Cardiac muscle cell (in vitro differentiated cells and primary cell): ENCODE measurements around the gene TMC6. TPM values are rescaled to one million over a fixed set of nuclear protein-coding genes. Genes with fewer than 3 reads are reported as not detected.

Experiments
- DNase-seq, 2 donors: peaks; one replicate each; pipeline versions ENCODE4 v3.0.0 to v3.0.0-alpha.2; 2010 to 2017; ENCODE audit warnings: low read depth in 1 of 2, low spot score in 1 of 2
- H3K27ac ChIP-seq: fragments of 200-600 bp; sonication (generic); 2 replicates; pipeline ENCODE4 v1.5.1; 2016
- H3K27me3 ChIP-seq: fragments of 200-600 bp; sonication (generic); 2 replicates; pipeline ENCODE4 v1.6.0; 2016; ENCODE audit warnings: control low read depth
- H3K36me3 ChIP-seq: fragments of 200-600 bp; sonication (generic); 2 replicates; pipeline ENCODE4 v1.5.1; 2016; ENCODE audit warnings: control low read depth
- H3K4me1 ChIP-seq: fragments of 200-600 bp; sonication (generic); 2 replicates; pipeline ENCODE4 v1.8.1; 2017; ENCODE audit warnings: low read depth, mild to moderate bottlenecking, mixed run types
- H3K4me3 ChIP-seq: fragments of 200-600 bp; sonication (generic); 2 replicates; pipeline ENCODE4 v1.5.1; 2016; ENCODE audit warnings: mild to moderate bottlenecking
- H3K9me3 ChIP-seq: fragments of 200-600 bp; sonication (generic); 2 replicates; pipeline ENCODE4 v1.5.1; 2017; ENCODE audit warnings: low read depth, mild to moderate bottlenecking, control low read depth
- polyA plus RNA-seq: library from polyadenylated mRNA; unstranded; fragments of >200 nt; fragmentation: Nextera tagmentation; extraction: Ambion mirVana; gene quantifications from 2 replicates; pipeline ENCODE4 v1.2.1, GENCODE V29; 2016
- total RNA-seq: library from RNA; depleted of rRNA; stranded (reverse); fragments of >200 nt; gene quantifications from 2 replicates; pipeline ENCODE4 v1.2.3, GENCODE V29; 2016
- TF ChIP-seq, protein P1 (sequence below): IDR thresholded peaks from 2 replicates; pipeline ENCODE4 v1.5.1; 2012; ENCODE audit warnings: low read depth, mild to moderate bottlenecking, low read length

The TMC6 gene
- total and polyA plus RNA-seq, 2 experiments from 2014 or later, result 85.4 to 144 TPM

DNA sequence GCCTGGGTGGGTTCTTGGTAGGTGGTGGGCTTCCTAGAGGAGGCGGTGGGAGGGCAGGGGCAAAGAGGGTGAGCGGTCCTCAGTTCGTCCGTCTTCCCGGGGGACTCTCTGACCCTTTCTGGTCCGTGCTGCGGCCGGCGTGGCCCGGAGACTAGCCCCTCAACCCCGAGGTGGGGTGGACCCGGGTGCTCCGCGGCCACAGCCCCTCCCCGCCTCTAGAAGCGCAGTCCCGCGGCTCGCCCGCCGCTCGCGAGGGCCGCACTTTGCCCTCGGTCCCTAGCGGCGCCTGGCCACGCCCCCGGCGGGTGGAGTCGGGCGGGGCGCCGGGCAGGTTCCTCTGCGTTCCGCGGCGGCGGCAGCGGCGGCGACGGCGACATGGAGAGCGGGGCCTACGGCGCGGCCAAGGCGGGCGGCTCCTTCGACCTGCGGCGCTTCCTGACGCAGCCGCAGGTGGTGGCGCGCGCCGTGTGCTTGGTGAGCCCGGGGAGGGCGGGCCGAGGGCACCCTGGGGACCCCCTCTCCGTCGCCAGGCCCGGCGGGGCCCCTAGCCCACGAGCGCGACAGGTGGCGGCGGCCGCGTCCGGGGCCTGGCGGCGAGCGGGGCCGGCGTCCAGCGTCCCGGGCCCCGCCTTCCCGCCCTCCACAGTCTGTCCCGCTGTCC is 39.8 kb upstream of the TMC6 start, which contains the start of gene SYNGR2:
TSS of gene SYNGR2 (plus strand) at position 340 of the 661 bp plus-strand sequence. CDS start at position 376, 36 bp downstream.
- peak; percentile 54 to 93 for DNase-seq
- no peaks in the 10 kb centered on the region for H3K9me3 ChIP-seq
- H3K4me1 ChIP-seq, result peaks cover 14% of the 10 kb centered on the region
- H3K27ac ChIP-seq, result peak within 1 kb of the TSS; percentile 82
- H3K36me3 ChIP-seq, result peaks cover 2% of the 10 kb centered on the region
- no peaks in the 10 kb centered on the region for H3K27me3 ChIP-seq
- H3K4me3 ChIP-seq, result peak within 1 kb of the TSS; percentile 71
- TF ChIP-seq, protein P1, sequence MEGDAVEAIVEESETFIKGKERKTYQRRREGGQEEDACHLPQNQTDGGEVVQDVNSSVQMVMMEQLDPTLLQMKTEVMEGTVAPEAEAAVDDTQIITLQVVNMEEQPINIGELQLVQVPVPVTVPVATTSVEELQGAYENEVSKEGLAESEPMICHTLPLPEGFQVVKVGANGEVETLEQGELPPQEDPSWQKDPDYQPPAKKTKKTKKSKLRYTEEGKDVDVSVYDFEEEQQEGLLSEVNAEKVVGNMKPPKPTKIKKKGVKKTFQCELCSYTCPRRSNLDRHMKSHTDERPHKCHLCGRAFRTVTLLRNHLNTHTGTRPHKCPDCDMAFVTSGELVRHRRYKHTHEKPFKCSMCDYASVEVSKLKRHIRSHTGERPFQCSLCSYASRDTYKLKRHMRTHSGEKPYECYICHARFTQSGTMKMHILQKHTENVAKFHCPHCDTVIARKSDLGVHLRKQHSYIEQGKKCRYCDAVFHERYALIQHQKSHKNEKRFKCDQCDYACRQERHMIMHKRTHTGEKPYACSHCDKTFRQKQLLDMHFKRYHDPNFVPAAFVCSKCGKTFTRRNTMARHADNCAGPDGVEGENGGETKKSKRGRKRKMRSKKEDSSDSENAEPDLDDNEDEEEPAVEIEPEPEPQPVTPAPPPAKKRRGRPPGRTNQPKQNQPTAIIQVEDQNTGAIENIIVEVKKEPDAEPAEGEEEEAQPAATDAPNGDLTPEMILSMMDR, result no peak

DNA sequence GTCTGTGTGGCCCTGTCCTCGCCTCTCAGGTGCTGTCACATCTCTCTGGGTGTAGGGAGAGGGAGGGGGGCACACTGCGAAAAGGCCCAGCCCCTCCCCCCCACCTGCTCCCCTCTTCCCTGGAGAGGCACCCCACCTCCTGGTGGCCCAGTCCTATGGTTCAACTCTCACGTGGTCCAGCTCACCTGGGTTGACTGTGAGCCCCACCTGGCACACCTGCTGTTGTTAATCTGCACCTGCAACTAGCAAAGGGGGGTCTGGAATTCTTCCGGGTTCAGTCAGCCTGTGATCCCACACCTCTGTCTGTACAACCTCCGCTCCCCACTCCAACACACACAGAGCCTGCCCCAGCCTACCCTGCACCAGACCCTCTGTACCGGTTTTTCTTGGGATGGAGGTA is 37.9 kb upstream of the TMC6 start:
- Histone ChIP-seq H3K4me3 (no peak overlapping the region), H3K27me3 (no peaks in the 10 kb centered on the region), H3K36me3 (no peaks in the 10 kb centered on the region), H3K27ac (no peak overlapping the region), H3K4me1 (no peaks in the 10 kb centered on the region), H3K9me3 (no peaks in the 10 kb centered on the region)
- DNase-seq, result no peak
- TF ChIP-seq, protein P1, result no peak

DNA sequence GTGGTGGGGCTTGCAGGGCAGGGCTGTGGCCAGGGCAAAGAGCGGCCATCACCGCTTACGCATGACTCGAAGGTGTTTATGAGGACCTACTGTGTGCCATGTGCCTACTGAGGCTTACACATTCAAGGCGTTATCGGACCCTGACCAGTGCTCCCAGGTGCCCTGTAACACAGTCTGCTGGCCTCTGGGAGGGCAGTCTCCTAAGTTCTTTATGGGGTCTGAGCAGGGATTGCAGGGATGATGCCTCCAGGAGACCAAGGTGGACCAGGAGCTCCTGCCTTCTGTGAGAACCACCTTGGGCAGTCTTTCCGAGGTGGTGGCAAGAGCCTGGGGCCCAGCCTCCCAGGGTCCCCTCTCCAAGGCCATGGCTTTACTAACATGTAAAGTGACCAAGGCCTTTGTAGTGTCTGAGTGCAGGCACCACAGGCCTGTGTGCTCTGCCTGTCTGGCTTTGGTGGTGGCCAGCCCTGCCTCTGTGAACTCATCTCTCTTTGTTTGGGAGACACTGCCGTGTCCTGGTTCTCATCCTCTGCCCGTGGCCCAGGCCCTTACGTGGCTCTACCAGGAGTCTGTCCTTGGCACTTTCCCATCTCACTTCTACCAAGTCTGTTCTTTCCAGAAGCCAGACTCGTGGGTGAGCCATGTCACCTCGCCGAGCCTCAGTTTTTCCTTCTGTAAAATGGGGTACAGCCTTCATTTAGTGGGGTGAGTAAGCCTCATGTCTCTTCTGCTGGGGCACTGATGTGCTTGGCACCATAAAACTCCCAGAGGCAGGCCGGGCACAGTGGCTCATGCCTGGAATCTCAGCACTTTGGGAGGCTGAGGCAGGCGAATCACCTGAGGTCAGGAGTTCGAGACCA is 36.4 kb upstream of the TMC6 start:
- TF ChIP-seq, protein P1, result no peak
- Histone ChIP-seq H3K9me3 (no peaks in the 10 kb centered on the region), H3K27me3 (no peaks in the 10 kb centered on the region), H3K4me1 (no peaks in the 10 kb centered on the region), H3K36me3 (no peaks in the 10 kb centered on the region), H3K27ac (no peak overlapping the region), H3K4me3 (no peak overlapping the region)
- DNase-seq, result no peak

DNA sequence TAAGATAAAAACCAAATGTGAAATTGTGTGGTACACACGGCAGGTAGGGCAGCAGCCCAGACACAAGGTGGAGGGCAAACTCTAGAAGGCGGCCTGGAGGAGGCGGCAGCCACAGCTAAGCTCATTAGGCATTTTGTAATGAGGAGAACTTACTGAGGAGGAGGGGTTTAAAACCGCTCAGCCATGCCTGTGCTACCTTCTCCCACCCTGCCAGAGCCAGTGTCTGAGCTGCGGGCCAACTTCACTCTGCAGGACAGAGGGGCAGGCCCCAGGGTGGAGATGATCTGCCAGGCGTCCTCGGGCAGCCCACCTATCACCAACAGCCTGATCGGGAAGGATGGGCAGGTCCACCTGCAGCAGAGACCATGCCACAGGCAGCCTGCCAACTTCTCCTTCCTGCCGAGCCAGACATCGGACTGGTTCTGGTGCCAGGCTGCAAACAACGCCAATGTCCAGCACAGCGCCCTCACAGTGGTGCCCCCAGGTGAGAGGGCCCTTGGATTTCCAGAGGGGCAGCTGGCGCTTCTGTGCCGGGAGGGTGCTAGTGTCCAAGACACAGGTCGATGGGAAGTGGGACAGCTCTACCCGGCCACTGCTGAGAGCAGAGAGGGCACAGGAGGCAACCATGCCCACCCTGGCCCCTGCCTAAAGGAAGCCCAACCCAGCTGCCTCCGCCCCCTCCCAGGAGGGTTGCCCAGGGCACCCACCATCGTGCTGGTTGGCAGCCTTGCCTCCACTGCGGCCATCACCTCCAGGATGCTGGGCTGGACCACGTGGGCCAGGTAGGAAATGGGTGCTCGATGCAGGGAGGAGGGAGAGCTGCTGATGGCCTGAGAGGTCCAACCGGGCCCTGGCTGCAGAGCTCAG is 35.6 kb upstream of the TMC6 start:
- TF ChIP-seq, protein P1, result no peak
- no peak for DNase-seq
- H3K4me1 ChIP-seq, result no peaks in the 10 kb centered on the region
- H3K36me3 ChIP-seq, result no peaks in the 10 kb centered on the region
- H3K9me3 ChIP-seq, result no peaks in the 10 kb centered on the region
- no peak overlapping the region for H3K4me3 ChIP-seq
- no peaks in the 10 kb centered on the region for H3K27me3 ChIP-seq
- no peak overlapping the region for H3K27ac ChIP-seq

DNA sequence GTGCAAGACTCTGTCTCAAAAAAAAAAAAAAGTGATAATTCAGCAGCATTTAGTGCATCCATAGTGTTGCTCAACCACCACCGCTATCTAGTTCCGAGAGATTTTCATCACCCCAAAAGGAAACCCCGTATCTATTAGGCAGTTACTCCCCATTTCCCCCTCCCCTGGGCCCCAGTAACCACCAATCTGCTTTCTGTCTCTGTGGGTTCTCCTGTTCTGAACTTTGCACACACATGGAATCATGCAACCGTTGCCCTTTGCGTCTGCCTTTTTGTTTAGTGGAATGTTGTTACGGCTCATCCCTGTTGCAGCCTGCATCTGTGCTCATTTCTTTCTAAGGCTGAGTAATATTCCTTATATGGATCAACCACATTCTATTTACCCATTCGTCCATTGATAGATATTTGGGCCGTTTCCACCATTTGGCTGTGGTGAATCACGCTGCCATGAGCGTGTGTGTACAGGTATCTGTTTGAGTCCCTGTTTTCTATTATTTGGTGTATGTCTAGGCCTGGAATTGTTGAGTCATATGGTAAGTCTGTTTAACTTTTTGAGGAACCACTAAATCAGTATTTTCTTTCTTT is 31.1 kb upstream of the TMC6 start:
- Histone ChIP-seq H3K4me1 (no peaks in the 10 kb centered on the region), H3K4me3 (no peak overlapping the region), H3K27ac (no peak overlapping the region), H3K36me3 (no peaks in the 10 kb centered on the region), H3K27me3 (no peaks in the 10 kb centered on the region), H3K9me3 (no peaks in the 10 kb centered on the region)
- peak in 1 of 2 donors; percentile 77 for DNase-seq
- TF ChIP-seq, protein P1, result no peak
